Keratinocyte (primary cell): ENCODE results near the gene SP110. TPM values are rescaled to one million over a fixed set of nuclear protein-coding genes. Genes with fewer than 3 reads are reported as not detected.

Experiments used
- DNase-seq: peaks from one replicate; pipeline ENCODE4 v3.0.0-alpha.2; 2011; ENCODE audit warnings: low read depth, missing footprints, low spot score
- FAIRE-seq: peaks from 2 replicates; lab custom pipeline; 2011; peaks lifted over from hg19 to GRCh38; lab: Jason Lieb, UNC
- H2AFZ ChIP-seq: 2 replicates; pipeline ENCODE4 v1.6.0; 2012; ENCODE audit warnings: low read length, control low read depth, inconsistent platforms; ENCODE audit not compliant: control insufficient read depth
- H3K27ac ChIP-seq: 2 replicates; pipeline ENCODE4 v1.5.1; 2011; ENCODE audit warnings: low read length; ENCODE audit not compliant: control insufficient read depth, insufficient read depth
- H3K27me3 ChIP-seq: 3 replicates; pipeline ENCODE4 v1.6.0; 2011; ENCODE audit warnings: low read length; ENCODE audit not compliant: control insufficient read depth, insufficient read depth; ENCODE audit errors: extremely low read depth
- H3K36me3 ChIP-seq, 2 experiments: 2 replicates in 1 of 2; 3 replicates in 1 of 2; pipeline ENCODE4 v1.5.1; 2011; ENCODE audit warnings: low read length in 2 of 2, mild to moderate bottlenecking in 1 of 2; ENCODE audit not compliant: control insufficient read depth in 2 of 2, insufficient read depth in 2 of 2; ENCODE audit errors: extremely low read depth in 1 of 2
- H3K4me1 ChIP-seq: 3 replicates; pipeline ENCODE4 v1.5.1; 2011; ENCODE audit warnings: low read length; ENCODE audit not compliant: control insufficient read depth, insufficient read depth; ENCODE audit errors: extremely low read depth
- H3K4me2 ChIP-seq: 3 replicates; pipeline ENCODE4 v1.6.0; 2011; ENCODE audit warnings: low read depth, low read length; ENCODE audit not compliant: control insufficient read depth, insufficient read depth; ENCODE audit errors: extremely low read depth
- H3K4me3 ChIP-seq, 3 experiments: fragments of 200-600 bp in 1 of 3; sonication (generic) in 1 of 3; 2 replicates in 2 of 3; 3 replicates in 1 of 3; pipeline ENCODE4 v1.5.1; 2011 to 2016; ENCODE audit warnings: low read length in 3 of 3, mild to moderate bottlenecking in 3 of 3, control low read depth in 2 of 3, inconsistent platforms in 1 of 3, low read depth in 1 of 3, mixed read lengths in 1 of 3, mixed run types in 1 of 3, moderate library complexity in 1 of 3; ENCODE audit not compliant: control insufficient read depth in 2 of 3, insufficient read depth in 2 of 3; ENCODE audit errors: extremely low read depth in 1 of 3
- H3K79me2 ChIP-seq: 2 replicates; pipeline ENCODE4 v1.6.0; 2012; ENCODE audit warnings: low read length; ENCODE audit not compliant: control insufficient read depth, insufficient read depth
- H3K9ac ChIP-seq: 3 replicates; pipeline ENCODE4 v1.6.0; 2011; ENCODE audit warnings: low read length; ENCODE audit not compliant: control insufficient read depth, insufficient read depth; ENCODE audit errors: extremely low read depth
- H3K9me1 ChIP-seq: 3 replicates; pipeline ENCODE4 v1.6.0; 2011; ENCODE audit warnings: low read length; ENCODE audit not compliant: control insufficient read depth, insufficient read depth; ENCODE audit errors: extremely low read depth
- H3K9me3 ChIP-seq: 2 replicates; pipeline ENCODE4 v1.5.1; 2012; ENCODE audit warnings: low read depth, low read length; ENCODE audit not compliant: control insufficient read depth
- H4K20me1 ChIP-seq: 3 replicates; pipeline ENCODE4 v1.6.0; 2011; ENCODE audit warnings: low read length; ENCODE audit not compliant: control insufficient read depth, insufficient read depth; ENCODE audit errors: extremely low read depth
- CTCF ChIP-seq, 3 experiments: IDR thresholded peaks in 1 of 3; conservative IDR thresholded peaks in 1 of 3; optimal IDR thresholded peaks in 1 of 3; 2 replicates in 2 of 3; 3 replicates in 1 of 3; pipeline versions ENCODE3 to v1.5.1; 2011; ENCODE audit warnings: low read length in 3 of 3, mild to moderate bottlenecking in 3 of 3, moderate library complexity in 2 of 3, control low read depth in 1 of 3, inconsistent platforms in 1 of 3; ENCODE audit not compliant: insufficient read depth in 2 of 3; ENCODE audit errors: extremely low read depth in 1 of 3
- EZH2 ChIP-seq: IDR thresholded peaks from one replicate; pipeline ENCODE4 v1.6.1; 2012; ENCODE audit warnings: inconsistent platforms, mild to moderate bottlenecking, low read length, moderate library complexity
- dilution Hi-C: fragments of 300-500 bp; cut with MboI; formaldehyde crosslinking; loops from one replicate; pipeline ENCODE4 v1.7.0; 2020; ENCODE audit warnings: low sequenced_read_pairs; ENCODE audit not compliant: extremely low pct_ligation_motif_present
- polyA plus RNA-seq, 5 experiments: library from polyadenylated mRNA; depleted of rRNA in 3 of 5; stranded (reverse) in 3 of 5; stranded (forward) in 1 of 5; unstranded in 1 of 5; fragments of >200 nt; gene quantifications; 1 replicate in 1 of 5; 2 replicates in 3 of 5; 3 replicates in 1 of 5; pipeline versions ENCODE4 v1.2.1 to v1.2.3, GENCODE V29; 2011 to 2012; ENCODE audit warnings: missing spikeins in 2 of 5, low read depth in 1 of 5, low replicate concordance in 1 of 5

The SP110 gene
- polyA plus RNA-seq, 1 donor (not counting 4 experiments of a cell fraction or from before 2014, with no cell fraction given) = 26.5 TPM

- FAIRE-seq = no peak
- dilution Hi-C loops = no loop called here
- Histone ChIP-seq H4K20me1 (no peaks in the 10 kb centered on the region), H3K4me2 (peak overlapping the region; percentile 75), H3K36me3 (no peaks in the 10 kb centered on the region), H3K27me3 (no peaks in the 10 kb centered on the region), H3K4me1 (peaks cover 33% of the 10 kb centered on the region), H3K79me2 (peaks cover 11% of the 10 kb centered on the region), H2AFZ (no peak overlapping the region), H3K9ac (peak overlapping the region; percentile 75), H3K27ac (peak overlapping the region; percentile 27), H3K4me3 (peak overlapping the region in 1 of 3 experiments; percentile 85), H3K9me1 (no peaks in the 10 kb centered on the region), H3K9me3 (no peaks in the 10 kb centered on the region)
- TF ChIP-seq EZH2 (no peak), CTCF (optimal IDR thresholded peaks at IDR 0.05 in 1 of 3, IDR thresholded peaks at IDR 0.05 in 1 of 3, conservative IDR thresholded peaks at IDR 0.05 in 1 of 3; ENCODE audit: extremely low read depth in 1 of 3, insufficient read depth in 2 of 3, low read length in 3 of 3) (no peak)
- DNase-seq = no peak
Observed at GRCh38 chr2:230220347-230220969, 674 bp upstream of the SP110 start.

GRCh38 chr2:230218421-230218820, 1.4 kb downstream of the SP110 start:
- no peaks in the 10 kb centered on the region for H3K9me3 ChIP-seq
- peaks cover 0 to 6% of the 10 kb centered on the region in 2 experiments for H3K36me3 ChIP-seq
- no peak overlapping the region for H3K27ac ChIP-seq
- H3K79me2 ChIP-seq = peaks cover 11% of the 10 kb centered on the region
- TF ChIP-seq CTCF (optimal IDR thresholded peaks at IDR 0.05 in 1 of 3, IDR thresholded peaks at IDR 0.05 in 1 of 3, conservative IDR thresholded peaks at IDR 0.05 in 1 of 3; ENCODE audit: extremely low read depth in 1 of 3, insufficient read depth in 2 of 3, low read length in 3 of 3) (no peak), EZH2 (no peak)
- no peaks in the 10 kb centered on the region for H4K20me1 ChIP-seq
- no peak for DNase-seq
- peaks cover 33% of the 10 kb centered on the region for H3K4me1 ChIP-seq
- dilution Hi-C loops = no loop called here
- peak overlapping the region; percentile 75 for H3K4me2 ChIP-seq
- no peaks in the 10 kb centered on the region for H3K9me1 ChIP-seq
- peak overlapping the region in 2 of 3 experiments; percentile 37 to 72 for H3K4me3 ChIP-seq
- no peaks in the 10 kb centered on the region for H3K27me3 ChIP-seq
- FAIRE-seq = peak; percentile 78
- H2AFZ ChIP-seq = no peak overlapping the region
- no peak overlapping the region for H3K9ac ChIP-seq
